Regular cardiac myocyte (primary cell): ENCODE measurements around the gene PRM2. TPM values are rescaled to one million over a fixed set of nuclear protein-coding genes. Genes with fewer than 3 reads are reported as not detected.

Experiments
- total RNA-seq: library from RNA; depleted of rRNA; stranded (reverse); fragments of >200 nt; gene quantifications from 2 replicates; pipeline ENCODE4 v1.2.3, GENCODE V29; 2014

The PRM2 gene
- not detected in 2 replicates for total RNA-seq

GRCh38 chr16:11276143-11276895 is at the start of gene PRM2:
PRM2 (minus strand) TSS chr16:11276480; CDS start chr16:11276370, 110 bp downstream.

DNA sequence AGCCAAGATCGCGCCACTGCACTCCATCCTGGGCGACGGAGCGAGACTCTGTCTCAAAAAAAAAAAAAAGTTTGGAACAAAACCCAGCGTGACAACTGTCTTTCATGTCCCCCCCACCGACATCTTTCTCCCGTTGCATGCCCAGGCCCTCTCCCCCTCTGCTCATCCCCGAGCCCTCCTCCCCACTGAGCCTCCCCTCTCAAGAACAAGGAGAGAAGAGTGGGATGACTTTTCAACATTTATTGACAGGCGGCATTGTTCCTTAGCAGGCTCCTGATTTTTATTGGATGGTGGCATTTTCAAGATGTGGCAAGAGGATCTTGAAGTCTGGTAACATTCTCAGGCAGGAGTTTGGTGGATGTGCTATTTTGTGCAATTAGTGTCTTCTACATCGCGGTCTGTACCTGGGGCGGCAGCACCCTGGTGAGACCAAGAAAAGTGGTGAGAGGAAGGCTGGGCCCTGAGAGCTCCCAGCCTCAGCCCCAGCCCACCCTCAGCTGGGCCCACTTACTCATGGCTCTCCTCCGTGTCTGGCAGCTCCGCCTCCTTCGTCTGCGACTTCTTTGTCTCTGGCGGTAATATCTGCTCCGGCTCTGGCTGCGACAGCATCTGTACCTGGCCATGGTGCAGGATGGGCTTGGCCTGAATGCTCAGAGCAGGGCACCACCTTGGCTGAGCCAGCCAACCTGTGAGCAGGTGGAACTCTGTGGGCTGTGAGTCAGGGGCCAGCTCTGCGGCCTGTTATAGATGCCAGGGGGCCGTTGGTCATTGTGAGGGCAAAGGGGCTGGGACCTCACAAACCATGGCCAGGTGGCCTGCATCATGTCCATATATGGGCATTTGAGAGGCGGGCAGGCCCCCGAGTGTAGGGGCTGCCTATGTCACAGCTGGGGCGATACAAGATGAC is 4.6 kb upstream of the PRM2 start, which contains the start of gene PRM1:
PRM1 (minus strand) TSS at position 715 of the 907 bp plus-strand sequence; CDS start at position 623, 92 bp downstream.

GRCh38 chr16:11272921-11273720 is 3.2 kb downstream of the PRM2 start, which contains the start of gene PRM3:
PRM3 (minus strand) TSS chr16:11273629; CDS start chr16:11273595, 34 bp downstream.

GRCh38 chr16:11268921-11269375 is 7.3 kb downstream of the PRM2 start, which contains the start of gene TNP2:
TNP2 (minus strand) TSS chr16:11269325; CDS start chr16:11269262, 63 bp downstream.

DNA sequence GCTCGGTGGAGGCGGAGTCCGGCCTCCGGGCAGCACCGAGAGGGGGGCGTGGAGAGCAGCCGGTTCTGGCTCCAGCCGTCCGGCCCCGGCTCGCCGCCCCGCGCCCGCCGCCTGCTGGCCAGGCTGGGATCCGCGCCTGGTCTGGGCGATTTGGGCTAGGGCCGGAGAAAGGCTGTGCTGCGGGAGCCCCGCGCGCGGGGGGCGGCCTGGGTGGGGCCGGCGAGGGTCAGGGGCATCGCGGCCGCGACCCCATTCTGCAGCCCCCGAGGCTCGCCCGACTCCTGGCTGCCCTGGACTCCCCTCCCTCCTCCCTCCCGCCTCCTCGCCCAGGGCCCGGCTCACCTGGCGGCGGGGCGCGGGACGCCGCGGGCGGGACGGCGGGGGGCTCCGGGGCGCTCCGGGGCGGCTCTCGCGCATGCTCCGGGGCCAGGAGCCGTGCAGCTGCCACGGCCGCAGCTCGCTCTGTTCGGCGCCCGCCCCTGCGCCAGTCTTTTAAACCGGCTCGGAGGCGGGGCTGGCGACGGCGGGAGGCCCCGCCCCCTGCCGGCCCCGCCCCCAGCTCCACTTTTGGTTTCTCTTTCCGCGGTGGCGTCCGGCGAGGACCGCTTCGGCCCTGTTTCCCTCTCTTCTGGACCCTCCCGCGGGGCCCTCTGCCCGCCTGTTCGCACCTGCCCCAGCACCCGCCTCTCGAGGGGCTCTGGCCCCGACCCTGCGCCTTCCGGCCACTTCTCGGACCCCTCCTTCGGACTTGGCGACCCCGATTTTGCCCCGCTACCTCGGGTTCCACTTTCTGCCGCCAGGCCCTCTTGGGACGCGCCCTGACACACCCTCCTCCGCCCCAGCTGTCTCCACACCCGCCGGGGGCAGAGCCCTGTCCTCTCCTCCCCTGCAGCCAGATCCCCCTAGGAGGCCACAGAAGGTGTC is 20.3 kb downstream of the PRM2 start, which contains the start of gene SOCS1:
SOCS1 (minus strand) TSS at position 468 of the 924 bp plus-strand sequence. CDS start 726 bp downstream, outside the sequence.

Other genes with a start within 250 kb of the PRM2 start
- 1.4 and 1.7 TPM in 2 replicates for gene SOCS1, start 20.3 kb downstream of the PRM2 start, total RNA-seq
- gene TNP2, start 7.2 kb downstream of the PRM2 start, total RNA-seq, result not detected in 2 replicates
- not detected in 2 replicates for gene PRM3, start 2.9 kb downstream of the PRM2 start, total RNA-seq
- not detected in 2 replicates for gene PRM1, start 4.8 kb upstream of the PRM2 start, total RNA-seq
- 4.5 and 13.4 TPM in 2 replicates for gene RMI2, start 69.0 kb upstream of the PRM2 start, total RNA-seq